GM19099 (cell line): ENCODE results near the gene BSDC1.

Experiments used
- POLR2A ChIP-seq: IDR thresholded peaks from 3 replicates; pipeline ENCODE4 v1.6.1; 2011; ENCODE audit warnings: low read depth; ENCODE audit not compliant: insufficient read length; ENCODE audit errors: extremely low read depth

Gene BSDC1

DNA sequence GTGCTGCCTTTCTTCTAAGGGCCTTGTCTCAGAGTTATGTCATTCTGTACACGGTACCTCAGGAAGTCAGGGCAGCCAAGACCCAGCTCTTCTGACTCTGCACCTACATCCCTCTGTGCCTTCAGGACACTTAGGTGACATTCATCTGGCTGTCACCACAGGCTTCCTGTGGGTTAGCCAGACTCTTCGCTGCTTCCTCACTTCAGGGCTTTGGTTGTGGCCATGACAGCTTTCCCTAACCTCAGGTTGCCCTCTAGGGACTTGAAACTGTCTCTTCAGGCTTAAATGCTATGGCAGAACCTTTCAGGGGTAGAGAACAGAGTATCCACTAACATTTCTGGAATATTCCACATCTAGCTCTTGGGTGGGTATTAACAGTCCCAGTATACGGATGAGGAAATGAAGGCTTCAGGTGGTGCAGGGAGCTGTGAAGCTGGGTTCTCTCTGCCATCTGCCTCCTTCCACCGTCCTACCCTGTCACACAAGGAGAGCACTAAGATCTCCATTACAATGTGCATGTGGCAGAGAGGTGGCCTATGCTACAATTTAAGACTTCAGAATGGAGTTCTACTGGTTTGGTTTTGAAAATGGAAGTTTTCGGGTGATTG, 22.0 kb downstream of the BSDC1 start:
- TF ChIP-seq POLR2A, result no peak

DNA sequence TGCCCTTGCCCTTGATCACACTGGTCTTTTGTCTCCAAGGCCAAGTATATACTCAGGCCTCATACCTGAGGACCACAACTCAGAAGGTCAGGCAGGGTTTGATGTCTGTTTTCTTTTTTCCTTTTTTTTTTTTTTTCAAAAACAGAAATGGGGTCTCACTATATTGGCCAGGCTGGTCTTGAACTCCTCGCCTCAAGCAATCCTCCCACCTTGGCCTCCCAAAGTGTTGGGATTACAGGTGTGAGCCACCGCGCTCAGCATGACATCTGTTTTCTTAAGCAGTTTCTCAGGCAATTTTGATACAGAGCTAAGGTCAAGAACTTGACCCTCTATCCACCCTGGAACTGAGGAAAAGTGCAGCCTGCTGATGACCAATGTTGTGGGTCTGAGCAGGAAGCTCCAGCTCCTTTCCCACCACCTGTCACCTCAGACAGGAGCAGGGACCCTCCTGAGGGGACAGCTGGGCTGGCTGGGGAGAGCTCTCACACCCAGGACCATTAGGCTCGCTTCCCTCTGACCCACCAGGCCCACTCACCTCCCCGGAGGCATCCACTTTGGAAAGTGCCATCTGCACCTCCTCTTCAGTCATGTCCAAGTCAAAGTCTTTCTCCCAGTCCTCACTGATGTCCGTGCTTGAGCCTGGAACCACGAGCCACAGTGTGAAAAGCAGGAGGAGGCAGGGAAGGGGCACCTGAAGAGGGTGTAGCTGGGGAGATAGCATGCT, 26.2 kb downstream of the BSDC1 start:
- TF ChIP-seq POLR2A, result no peak

DNA sequence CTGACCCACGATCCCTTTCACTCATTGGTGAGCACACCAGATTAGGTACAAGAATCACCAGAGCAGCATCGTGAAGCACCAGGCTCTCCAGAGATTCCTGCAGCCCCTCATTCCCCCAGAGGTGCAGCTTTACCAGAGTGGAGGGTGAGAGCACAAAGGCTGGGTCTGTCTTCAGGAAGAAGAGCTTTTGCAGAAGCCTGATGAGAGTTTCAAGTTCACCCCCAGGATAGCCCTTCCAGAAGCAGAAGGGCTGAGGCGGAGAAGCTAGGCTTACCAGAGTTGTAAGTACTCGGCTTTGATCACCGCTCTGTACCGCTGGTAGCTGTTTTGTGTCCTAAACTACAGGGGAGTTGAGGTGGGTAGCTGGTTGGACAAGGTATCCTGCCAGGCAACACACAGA, 28.8 kb downstream of the BSDC1 start:
- no peak for TF ChIP-seq POLR2A

DNA sequence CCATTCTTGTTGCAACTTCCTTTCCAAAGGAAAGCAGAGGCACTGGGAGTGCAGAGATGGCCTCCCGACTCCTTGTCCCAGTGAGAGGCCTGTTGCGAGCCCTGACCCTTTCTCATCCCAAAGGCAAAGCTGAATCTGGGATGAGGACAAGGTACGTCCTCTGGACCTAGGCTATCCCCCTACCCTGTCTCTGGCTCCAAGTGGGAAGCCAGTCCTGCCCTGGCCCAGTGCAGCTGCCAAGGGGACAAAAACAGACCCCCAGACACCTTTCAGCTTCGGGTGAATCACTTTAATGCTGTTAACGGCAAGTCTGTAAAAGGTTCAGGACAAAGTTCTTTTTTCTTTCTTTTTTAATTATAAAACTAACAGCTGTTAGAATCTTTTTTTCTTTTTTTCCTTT, 29.4 kb downstream of the BSDC1 start:
- TF ChIP-seq POLR2A, result no peak

DNA sequence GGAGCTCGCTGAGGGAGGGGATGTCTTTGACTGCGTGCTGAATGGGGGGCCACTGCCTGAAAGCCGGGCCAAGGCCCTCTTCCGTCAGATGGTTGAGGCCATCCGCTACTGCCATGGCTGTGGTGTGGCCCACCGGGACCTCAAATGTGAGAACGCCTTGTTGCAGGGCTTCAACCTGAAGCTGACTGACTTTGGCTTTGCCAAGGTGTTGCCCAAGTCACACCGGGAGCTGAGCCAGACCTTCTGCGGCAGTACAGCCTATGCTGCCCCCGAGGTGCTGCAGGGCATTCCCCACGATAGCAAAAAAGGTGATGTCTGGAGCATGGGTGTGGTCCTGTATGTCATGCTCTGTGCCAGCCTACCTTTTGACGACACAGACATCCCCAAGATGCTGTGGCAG, 30.5 kb downstream of the BSDC1 start:
- no peak for TF ChIP-seq POLR2A

DNA sequence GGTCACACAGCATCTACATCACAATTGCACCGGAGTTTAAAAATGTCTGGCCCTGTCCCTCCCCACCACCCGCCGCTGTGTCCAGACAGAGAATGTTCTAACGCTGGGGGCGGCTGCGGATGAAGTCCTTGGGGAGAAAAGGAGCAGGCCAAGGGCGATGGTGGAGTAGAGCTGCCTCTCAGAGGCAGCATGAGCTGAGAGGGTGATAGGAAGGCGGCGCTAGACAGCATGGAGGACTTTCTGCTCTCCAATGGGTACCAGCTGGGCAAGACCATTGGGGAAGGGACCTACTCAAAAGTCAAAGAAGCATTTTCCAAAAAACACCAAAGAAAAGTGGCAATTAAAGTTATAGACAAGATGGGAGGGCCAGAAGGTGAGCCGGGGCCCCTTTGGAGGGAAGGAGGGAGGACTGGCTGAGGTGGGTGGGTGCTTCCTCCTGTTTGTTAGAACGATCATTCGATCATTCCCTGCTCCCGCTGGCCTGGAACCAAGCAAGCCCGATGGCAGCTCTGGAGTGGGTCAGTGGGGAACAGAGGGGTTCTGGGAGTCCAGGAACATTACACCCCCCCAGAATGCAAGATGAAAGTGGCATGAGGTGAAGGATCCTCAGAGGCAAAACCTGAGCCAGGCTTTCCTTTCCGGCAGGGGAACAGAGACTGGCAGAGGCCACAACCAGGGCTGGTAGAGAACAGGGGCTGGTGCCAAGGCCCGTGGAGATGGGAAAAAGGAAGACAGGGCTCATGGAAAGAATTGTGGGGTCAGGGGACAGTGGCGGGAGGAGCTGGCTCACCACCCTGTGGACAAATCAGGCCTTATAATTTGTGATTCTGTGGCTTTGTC, 31.5 kb downstream of the BSDC1 start, which contains the start of the genes FAM229A and TSSK3:
FAM229A (minus strand) TSS at position 12 of the 840 bp plus-strand sequence. CDS start 394 bp downstream, outside the sequence.
TSSK3 (plus strand) TSS at position 66 of the 840 bp plus-strand sequence; CDS start at position 229, 163 bp downstream.
- TF ChIP-seq POLR2A, result no peak

DNA sequence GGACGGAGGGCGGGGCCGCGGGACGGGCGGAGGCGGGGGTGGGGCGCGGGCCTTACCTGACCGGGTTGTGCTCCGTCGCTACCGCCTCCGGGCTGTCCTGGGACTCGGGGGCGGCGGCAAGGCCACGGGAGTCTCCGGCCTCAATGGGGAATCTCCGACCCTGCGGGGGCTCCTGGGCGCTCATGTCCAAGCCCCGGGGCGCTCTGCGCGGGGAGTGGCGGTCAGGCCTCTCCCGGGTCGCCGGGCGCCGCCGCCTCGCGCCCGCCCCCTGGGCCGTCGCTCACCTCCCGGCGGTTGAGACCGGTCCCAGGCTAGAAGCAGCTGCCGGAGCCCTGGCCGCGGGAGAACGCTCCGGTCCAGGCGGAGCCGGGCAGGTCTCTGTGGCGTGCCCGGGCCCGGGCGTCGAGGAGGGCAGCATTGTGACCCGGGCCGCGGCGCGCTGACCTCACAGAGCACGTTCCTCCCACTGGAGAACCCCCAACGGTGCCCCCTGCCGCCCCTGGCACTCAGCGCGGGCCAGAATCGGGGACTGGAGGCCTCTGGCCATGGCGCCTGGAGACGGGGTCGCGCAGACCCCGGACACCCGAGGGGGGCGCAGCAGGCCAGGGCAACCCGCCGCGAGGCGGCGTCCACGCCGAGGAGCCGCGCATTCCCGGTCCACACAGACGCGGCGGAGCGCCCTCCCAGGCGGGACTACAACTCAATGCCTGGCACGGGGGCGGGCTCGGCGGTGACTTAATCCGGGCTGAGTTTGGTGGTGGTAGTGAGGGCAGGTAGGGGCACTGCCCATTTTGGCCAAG, 32.4 kb downstream of the BSDC1 start:
- TF ChIP-seq POLR2A, result no peak

DNA sequence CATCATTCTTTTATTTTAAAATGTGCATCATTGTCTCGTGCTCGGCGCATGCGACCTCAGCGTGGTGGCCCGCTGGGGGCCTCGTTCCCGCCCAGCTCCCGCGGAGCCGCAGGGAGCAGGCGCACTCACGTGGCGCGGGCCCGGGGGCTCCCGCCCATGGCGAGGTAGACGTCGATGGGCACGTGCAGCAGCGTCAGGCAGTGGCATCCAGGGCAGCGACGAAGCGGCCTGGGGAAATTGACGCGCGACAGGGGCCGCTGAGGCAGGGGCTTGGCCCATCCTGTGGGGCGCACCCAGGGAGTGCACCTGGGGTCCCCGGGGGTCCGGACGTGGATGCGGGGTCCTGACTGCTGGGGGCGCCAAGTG, 33.0 kb downstream of the BSDC1 start:
- TF ChIP-seq POLR2A, result no peak

DNA sequence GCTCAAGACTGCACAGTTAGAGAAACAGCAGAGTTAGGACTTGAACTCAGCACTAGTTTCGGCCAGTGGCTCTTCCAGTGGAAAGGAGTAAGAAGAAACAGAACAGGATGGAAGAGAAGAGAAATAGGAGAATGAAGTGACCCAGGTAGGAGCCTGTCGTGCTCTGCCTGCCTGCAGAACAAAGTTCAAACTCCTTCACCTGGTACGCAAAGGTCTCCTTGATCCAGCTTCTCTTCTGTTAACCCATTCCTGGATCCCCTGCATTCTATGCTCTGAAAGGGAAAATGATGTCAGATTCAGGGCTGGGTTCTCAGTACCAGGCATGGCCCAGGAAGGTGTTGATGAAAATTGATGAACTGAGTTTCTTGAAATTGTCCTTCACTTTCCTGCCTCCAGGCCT, 35.8 kb downstream of the BSDC1 start:
- TF ChIP-seq POLR2A, result no peak

DNA sequence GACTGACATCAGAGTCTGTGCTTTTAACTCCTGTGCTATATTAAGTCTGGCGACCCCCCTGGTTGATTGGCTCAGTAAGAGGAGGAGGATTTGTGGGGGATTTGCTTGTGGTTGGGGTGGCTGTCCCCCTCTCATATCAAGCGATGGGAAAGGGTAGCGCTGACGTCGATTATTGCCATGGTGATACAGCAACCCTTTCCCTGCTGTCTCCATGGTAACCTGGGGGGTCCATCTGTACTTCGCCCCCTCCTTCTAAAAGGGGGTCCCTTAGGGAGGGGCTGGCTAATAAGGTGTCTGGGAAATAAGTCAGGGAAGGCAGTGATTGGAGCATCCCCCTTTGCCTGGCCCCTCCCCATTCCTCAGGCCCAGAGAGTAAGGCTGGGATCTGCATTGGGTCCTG, 36.6 kb downstream of the BSDC1 start:
- no peak for TF ChIP-seq POLR2A

DNA sequence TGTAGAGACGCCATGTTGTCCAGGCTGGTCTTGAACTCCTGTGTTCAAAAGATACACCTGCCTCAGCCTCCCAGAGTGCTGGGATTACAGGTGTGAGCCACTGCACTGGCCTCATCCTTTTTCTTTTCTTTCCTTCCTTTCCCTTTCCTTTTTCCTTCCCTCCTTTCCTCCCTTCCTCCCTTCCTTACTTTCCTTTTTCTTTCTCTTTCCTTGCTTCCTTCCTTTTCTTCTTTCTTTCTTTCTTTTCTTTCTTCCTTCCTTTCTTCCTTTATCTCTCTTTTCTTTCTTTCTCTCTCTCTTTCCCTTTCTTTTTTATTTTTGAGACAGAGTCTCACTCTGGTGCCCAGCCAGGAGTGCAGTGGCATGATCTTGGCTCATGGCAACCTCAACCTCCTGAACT, 37.8 kb downstream of the BSDC1 start:
- TF ChIP-seq POLR2A, result no peak

DNA sequence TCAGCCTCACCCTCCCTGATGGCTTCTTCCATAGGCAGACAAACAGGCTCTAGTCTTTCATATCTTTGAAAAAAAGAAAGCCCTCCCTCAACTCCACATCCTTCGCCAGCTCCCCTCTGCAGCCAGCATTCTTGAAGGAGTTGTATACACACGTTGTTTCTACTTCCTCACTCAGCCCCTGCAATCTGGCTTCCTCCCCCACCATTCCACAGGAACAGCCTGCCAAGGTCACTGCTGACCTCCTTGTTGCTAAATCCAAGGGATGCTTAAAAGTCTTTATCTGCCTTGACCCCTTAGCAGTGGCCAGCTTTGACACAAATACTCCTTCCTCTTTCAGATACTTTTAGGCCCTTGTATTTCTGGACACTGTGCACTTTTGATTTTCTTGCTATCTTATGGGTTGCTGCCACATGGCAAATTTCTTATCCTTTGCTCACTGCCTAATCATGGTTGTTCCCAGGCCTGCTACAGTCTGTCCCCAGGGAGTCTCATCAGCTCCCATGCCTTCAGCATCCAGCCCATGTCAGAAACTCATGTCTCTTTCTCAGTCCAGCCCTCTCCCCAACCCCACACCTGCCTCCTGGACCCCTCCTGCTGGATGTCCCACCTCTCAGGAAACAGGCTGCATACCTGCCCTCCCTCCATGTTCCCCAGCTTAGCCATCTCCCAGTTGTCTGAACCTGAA, 40.2 kb downstream of the BSDC1 start:
- no peak for TF ChIP-seq POLR2A

DNA sequence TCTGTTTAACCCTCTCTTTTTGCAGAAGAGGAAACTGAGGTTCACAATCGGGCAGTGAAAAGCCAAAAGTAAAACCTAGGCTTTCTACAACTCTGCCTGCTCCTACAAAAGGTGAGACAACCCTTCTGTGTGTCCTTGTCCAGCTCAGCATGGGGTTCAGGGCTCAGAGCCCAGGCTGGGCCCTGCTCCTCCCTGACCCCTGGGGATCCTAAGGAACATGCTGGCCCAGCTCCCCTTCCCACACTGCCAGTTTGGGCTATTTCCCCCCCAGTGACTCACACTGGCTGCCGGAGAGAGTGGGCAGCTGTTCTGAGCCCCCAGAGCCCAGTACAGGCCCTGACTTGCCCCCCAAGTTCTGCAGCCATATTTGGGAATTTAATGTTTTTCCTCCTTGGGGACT, 40.8 kb downstream of the BSDC1 start:
- TF ChIP-seq POLR2A, result no peak

DNA sequence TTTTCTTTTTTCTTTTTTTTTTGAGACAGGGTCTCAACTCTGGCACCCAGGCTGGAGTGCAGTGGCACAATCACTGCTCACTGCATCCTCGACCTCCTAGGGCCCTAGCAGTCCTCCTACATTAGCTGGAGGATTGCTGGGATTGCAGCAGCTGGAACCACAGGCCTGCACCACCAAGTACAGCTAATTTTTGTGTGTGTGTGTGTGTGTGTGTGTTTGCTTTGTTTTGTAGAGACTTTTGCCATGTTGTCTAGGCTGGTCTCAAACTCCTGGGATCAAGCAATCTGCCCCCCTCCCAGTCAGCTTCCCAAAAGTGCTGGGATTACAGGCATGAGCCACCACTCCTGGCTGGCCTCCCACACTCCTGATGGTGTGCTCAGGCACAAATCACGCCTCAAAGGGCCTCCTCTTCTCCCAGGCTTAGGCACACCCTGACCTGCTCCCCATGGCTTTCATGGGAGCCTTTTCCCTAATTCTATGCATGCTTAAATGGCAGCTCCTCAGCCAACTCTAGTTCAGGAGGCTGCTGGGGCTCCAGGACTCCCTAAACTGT, 41.3 kb downstream of the BSDC1 start:
- TF ChIP-seq POLR2A, result no peak
